Chondrocyte (in vitro differentiated cells): ENCODE measurements around the gene QPCT. TPM values are rescaled to one million over a fixed set of nuclear protein-coding genes. Genes with fewer than 3 reads are reported as not detected.
A peak's percentile ranks its signal among the peaks of the same experiment; 100 is the strongest.

Experiments
- DNase-seq: peaks from one replicate; pipeline ENCODE4 v3.0.0; 2021; ENCODE audit warnings: mixed read lengths, low spot score
- H3K27ac Mint-ChIP-seq: one replicate; pipeline ENCODE4 v1.8.0; 2021; ENCODE audit warnings: mild to moderate bottlenecking, moderate library complexity, mixed read lengths; ENCODE audit not compliant: unreplicated experiment
- H3K27me3 Mint-ChIP-seq: 2 replicates; pipeline ENCODE4 v1.8.0; 2021; ENCODE audit warnings: low read depth, mixed read lengths
- H3K36me3 Mint-ChIP-seq: 2 replicates; pipeline ENCODE4 v1.8.0; 2021; ENCODE audit warnings: low read depth, mixed read lengths
- H3K4me1 Mint-ChIP-seq: 2 replicates; pipeline ENCODE4 v1.8.0; 2021; ENCODE audit warnings: low read depth, mild to moderate bottlenecking, mixed read lengths
- H3K4me3 Mint-ChIP-seq: one replicate; pipeline ENCODE4 v1.8.0; 2021; ENCODE audit warnings: mild to moderate bottlenecking, moderate library complexity, mixed read lengths; ENCODE audit not compliant: unreplicated experiment
- H3K9me3 Mint-ChIP-seq: 2 replicates; pipeline ENCODE4 v1.8.0; 2021; ENCODE audit warnings: low read depth, mixed read lengths
- CTCF ChIP-seq: fragments of 200-600 bp; sonication (generic); IDR thresholded peaks from 2 replicates; pipeline ENCODE4 v1.5.0; 2021; ENCODE audit warnings: antibody characterized with exemption, mild to moderate bottlenecking, moderate library complexity
- total RNA-seq: library from RNA; stranded (reverse); gene quantifications from 3 replicates; pipeline ENCODE4 v1.2.1, GENCODE V29; 2021

QPCT gene
- total RNA-seq, 1 donor from 2014 or later: 0.67 TPM

GRCh38 chr2:37321029-37321682 is 23.3 kb upstream of the QPCT start:
- no peaks in the 10 kb centered on the region for H3K27me3 Mint-ChIP-seq
- H3K9me3 Mint-ChIP-seq: no peaks in the 10 kb centered on the region
- TF ChIP-seq CTCF: no peak
- H3K36me3 Mint-ChIP-seq: no peaks in the 10 kb centered on the region
- no peak overlapping the region for H3K27ac Mint-ChIP-seq
- H3K4me3 Mint-ChIP-seq: no peak overlapping the region
- DNase-seq: no peak
- peaks cover 67% of the 10 kb centered on the region for H3K4me1 Mint-ChIP-seq

GRCh38 chr2:37322368-37322767 is 22.1 kb upstream of the QPCT start:
- Mint-ChIP-seq H3K36me3 (no peaks in the 10 kb centered on the region), H3K4me3 (peak overlapping the region; percentile 88), H3K4me1 (peaks cover 71% of the 10 kb centered on the region), H3K27me3 (no peaks in the 10 kb centered on the region), H3K9me3 (no peaks in the 10 kb centered on the region), H3K27ac (peak overlapping the region; percentile 98)
- no peak for TF ChIP-seq CTCF
- no peak for DNase-seq

GRCh38 chr2:37323176-37323780 is 21.2 kb upstream of the QPCT start:
- no peak for DNase-seq
- no peaks in the 10 kb centered on the region for H3K27me3 Mint-ChIP-seq
- no peaks in the 10 kb centered on the region for H3K9me3 Mint-ChIP-seq
- H3K36me3 Mint-ChIP-seq: no peaks in the 10 kb centered on the region
- peak overlapping the region; percentile 98 for H3K27ac Mint-ChIP-seq
- no peak for TF ChIP-seq CTCF
- H3K4me1 Mint-ChIP-seq: peaks cover 62% of the 10 kb centered on the region
- H3K4me3 Mint-ChIP-seq: peak overlapping the region; percentile 88

- DNase-seq: peak; percentile 62
- Mint-ChIP-seq H3K9me3 (no peaks in the 10 kb centered on the region), H3K27me3 (no peaks in the 10 kb centered on the region)
These were observed 20.5 kb upstream of the QPCT start for GRCh38 chr2:37323781-37324535.

More at GRCh38 chr2:37323781-37324535, 20.5 kb upstream of the QPCT start:
- peak overlapping the region; percentile 98 for H3K27ac Mint-ChIP-seq
- H3K4me1 Mint-ChIP-seq: peaks cover 55% of the 10 kb centered on the region
- no peaks in the 10 kb centered on the region for H3K36me3 Mint-ChIP-seq
- TF ChIP-seq CTCF: no peak
- peak overlapping the region; percentile 88 for H3K4me3 Mint-ChIP-seq
